GM12872 (cell line): ENCODE results near the gene SELENOH.
A peak's percentile ranks its signal among the peaks of the same experiment; 100 is the strongest.

ENCODE experiments used
- TF ChIP-seq, protein P1 (sequence below): IDR thresholded peaks from 3 replicates; pipeline ENCODE4 v1.5.1; 2011; ENCODE audit warnings: low read depth, mild to moderate bottlenecking, low read length, moderate library complexity; ENCODE audit not compliant: insufficient read depth

The SELENOH gene

DNA sequence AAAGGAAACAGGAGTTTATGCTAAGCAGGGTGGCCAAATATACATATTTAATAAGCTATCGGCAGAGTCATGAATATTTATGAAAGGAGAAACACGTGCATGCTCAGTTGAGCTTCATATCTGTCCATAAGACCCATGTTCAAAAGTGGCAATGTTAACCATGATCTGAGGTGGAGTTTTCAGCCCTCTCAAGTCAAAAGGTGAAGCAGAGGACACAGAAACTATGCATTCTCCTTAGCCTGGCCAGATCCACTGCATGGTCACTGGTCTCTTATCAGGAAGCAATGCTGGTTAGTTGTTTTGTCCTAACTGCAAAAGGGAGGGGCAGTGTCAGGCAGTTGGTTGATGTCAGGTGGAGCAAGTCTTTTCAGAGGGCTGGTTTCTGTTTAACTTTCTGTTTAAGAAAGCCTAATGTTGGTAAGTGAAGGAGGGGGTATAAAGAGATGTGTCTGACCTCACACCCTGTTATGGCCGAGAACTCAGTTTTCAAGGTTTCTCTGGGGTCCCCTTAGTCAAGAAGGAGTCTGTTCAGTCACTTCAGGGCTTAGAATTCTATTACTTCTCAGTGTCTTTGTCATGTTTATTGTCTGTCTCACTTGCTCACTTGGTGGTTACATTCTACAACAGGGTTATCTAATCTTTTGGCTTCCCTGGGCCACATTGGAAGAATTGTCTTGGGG is 5.5 kb upstream of the SELENOH start:
- TF ChIP-seq, protein P1, sequence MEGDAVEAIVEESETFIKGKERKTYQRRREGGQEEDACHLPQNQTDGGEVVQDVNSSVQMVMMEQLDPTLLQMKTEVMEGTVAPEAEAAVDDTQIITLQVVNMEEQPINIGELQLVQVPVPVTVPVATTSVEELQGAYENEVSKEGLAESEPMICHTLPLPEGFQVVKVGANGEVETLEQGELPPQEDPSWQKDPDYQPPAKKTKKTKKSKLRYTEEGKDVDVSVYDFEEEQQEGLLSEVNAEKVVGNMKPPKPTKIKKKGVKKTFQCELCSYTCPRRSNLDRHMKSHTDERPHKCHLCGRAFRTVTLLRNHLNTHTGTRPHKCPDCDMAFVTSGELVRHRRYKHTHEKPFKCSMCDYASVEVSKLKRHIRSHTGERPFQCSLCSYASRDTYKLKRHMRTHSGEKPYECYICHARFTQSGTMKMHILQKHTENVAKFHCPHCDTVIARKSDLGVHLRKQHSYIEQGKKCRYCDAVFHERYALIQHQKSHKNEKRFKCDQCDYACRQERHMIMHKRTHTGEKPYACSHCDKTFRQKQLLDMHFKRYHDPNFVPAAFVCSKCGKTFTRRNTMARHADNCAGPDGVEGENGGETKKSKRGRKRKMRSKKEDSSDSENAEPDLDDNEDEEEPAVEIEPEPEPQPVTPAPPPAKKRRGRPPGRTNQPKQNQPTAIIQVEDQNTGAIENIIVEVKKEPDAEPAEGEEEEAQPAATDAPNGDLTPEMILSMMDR = no peak

DNA sequence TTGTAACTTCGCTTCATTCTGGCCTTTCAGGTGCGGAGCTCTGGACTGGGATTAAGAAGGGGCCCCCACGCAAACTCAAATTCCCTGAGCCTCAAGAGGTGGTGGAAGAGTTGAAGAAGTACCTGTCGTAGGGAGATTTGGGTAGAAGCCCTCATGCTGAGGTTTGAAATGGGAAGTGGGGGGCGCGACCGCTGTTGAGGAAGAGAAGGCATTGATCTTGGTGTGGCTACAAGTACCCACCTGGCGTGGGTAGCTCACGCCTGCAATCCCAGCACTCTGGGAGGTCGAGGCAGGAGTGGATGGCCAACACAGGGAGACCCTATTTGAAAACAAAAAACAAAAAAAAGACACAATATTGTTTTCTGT is 779 bp downstream of the SELENOH start:
- TF ChIP-seq, protein P1 = no peak

DNA sequence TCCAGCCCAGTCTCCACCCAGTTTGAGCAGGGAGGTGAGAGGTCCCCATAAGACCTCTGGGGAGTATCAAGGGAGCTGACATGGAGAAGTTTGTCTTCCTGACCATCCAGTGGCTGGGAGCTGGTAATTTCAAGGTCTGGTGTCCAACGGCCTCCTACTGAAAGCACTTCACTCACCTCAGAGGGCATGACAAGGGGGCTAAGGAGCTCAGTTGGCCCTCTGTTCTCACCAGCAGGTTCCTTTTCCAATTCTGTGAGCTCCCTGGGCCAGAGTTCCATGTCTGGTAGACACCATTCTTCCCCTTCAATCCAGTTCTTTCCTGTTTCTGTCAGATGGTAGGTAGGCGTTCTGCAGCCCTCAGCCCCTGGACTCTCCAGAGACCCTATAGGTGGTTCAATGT is 3.1 kb downstream of the SELENOH start:
- TF ChIP-seq, protein P1 = no peak

DNA sequence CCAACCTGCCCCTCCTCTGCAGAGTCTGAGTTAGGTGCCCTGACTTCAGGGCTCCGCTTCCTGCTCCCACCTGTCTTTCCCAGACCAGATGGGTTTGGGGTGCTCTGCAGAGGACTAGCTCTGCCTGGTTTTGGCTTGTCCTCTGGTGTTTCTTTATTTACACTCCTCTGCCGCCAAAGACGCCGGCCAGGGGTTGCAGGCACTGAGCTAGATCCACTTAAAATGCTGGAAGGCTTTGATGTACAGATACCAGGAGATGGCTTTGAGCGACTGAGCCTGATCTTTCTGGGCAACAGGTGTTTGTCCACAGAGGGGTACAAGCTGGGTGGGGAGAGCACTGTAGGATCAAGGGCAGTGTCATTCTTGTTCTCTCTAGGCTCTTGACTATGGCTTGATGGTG is 3.9 kb downstream of the SELENOH start:
- TF ChIP-seq, protein P1 = no peak

DNA sequence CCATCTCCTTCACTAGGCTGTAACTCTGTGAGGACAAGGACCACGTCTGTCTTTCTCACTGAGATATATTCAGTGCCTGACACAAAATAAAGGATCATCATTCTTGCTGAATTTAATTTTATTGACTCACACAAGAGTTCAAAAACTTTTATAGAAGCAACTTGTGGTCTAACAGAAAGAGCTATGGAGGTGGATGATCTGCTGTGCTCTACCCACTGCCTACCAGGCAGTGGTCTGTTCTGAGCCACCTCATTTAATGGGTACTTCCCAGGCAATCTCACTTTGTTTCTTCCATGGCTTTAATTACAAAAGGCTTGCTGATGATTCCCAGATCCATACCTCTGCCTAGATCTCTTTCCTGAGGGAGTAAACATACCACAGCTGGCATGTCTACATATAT is 5.6 kb downstream of the SELENOH start:
- TF ChIP-seq, protein P1 = no peak

DNA sequence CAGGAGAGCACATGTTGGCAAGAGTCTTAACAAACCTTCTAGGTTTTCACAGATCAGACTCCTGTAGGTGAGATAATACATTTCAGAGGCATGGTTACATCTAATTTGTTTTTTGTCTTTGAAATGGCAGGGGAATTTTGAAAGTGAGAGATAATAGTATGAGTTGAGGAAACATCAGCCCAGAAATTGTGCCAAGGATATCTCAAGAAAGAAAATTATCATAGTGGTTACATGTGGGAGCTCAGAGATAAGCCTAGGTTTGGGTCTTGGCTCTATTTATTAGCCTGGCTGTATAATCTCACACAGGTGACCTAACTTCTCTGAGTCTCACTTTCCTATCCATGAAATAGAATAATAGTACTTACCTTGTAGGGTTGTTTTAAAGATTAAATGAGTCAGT is 9.9 kb downstream of the SELENOH start:
- TF ChIP-seq, protein P1 = no peak

DNA sequence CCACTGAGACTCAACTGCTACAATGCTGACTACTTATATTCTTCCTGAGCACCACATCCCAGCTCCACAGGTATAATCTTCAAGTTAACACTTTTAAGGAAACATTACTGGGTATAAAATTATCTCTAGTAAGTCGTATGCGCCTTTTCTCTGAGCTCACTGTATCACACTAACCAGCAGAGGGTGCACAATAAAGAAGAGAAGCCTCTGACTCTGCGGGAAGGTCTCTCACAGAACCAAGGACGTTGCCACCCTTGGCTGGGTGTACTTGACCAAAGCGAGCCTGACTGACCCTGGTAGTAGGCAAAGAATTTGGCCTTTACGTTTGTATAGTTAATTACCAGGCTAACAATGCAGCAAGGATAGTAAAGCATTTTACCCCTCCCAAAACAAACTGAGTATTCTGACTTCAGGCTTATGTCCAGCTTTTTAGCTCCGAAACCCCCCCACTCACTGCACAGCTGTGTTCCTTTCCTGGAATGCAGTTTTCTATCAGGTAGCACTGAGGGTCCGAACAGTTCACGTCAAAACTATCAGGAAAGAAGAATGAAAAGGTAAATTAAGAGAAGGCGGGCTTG is 10.5 kb downstream of the SELENOH start, which contains the start of gene BTBD18:
Gene BTBD18 (minus strand): TSS at position 144 of the 578 bp plus-strand sequence. CDS start 631 bp downstream, outside the sequence.
- TF ChIP-seq, protein P1 = peak; percentile 52; the same call in 2 of the 3 replicates
